HL-60 (cell line): ENCODE data around the gene RTP3.

ENCODE experiments used
- CTCF ChIP-seq: IDR thresholded peaks from one replicate; pipeline ENCODE4 v1.5.1; 2011; ENCODE audit warnings: low read length, control low read depth, inconsistent platforms; ENCODE audit not compliant: insufficient read depth
- POLR2AphosphoS5 ChIP-seq: IDR thresholded peaks from 2 replicates; pipeline ENCODE4 v1.6.1; 2012; ENCODE audit warnings: low read depth
- REST ChIP-seq: IDR thresholded peaks from 2 replicates; pipeline ENCODE4 v1.6.1; 2012; ENCODE audit warnings: low read depth; ENCODE audit not compliant: insufficient replicate concordance
- SPI1 ChIP-seq: IDR thresholded peaks from 2 replicates; pipeline ENCODE4 v1.6.1; 2012; ENCODE audit warnings: low read depth, mild to moderate bottlenecking, borderline replicate concordance

GRCh38 chr3:46467562-46467961, 30.2 kb upstream of the RTP3 start:
- TF ChIP-seq CTCF (no peak), REST (no peak), POLR2AphosphoS5 (no peak), SPI1 (no peak)
